Activated T-cell treated with anti-CD3 and anti-CD28 coated beads, Interleukin-2, amount 50 U/mL, for 72 hours (primary cell): ENCODE data around the gene FUS. TPM values are rescaled to one million over a fixed set of nuclear protein-coding genes. Genes with fewer than 3 reads are reported as not detected.

Source experiments
- ATAC-seq, 2 donors: fragments of 150-1000 bp; cut with Tn5 transposase; replicated peaks in 1 of 2; 2 replicates each; pipeline ENCODE4 v1.10.0; 2021; ENCODE audit warnings: moderate library complexity in 2 of 2, mild to moderate bottlenecking in 1 of 2
- DNase-seq, 2 donors: peaks; one replicate each; pipeline ENCODE4 v3.0.0; 2021 to 2022; ENCODE audit warnings: mixed read lengths in 1 of 2
- H3K27ac Mint-ChIP-seq: one replicate; pipeline ENCODE4 v1.8.0; 2022; ENCODE audit warnings: mild to moderate bottlenecking, moderate library complexity, mixed read lengths
- H3K27me3 Mint-ChIP-seq: one replicate; pipeline ENCODE4 v1.8.0; 2022; ENCODE audit warnings: low read depth, mixed read lengths
- H3K36me3 Mint-ChIP-seq, 2 donors: one replicate each; pipeline ENCODE4 v1.8.0; 2022; ENCODE audit warnings: mixed read lengths in 2 of 2, mild to moderate bottlenecking in 1 of 2; ENCODE audit not compliant: insufficient read depth in 2 of 2
- H3K4me1 Mint-ChIP-seq: one replicate; pipeline ENCODE4 v1.8.0; 2022; ENCODE audit warnings: low read depth, mixed read lengths
- H3K4me3 Mint-ChIP-seq, 2 donors: one replicate each; pipeline ENCODE4 v1.8.0; 2022; ENCODE audit warnings: mild to moderate bottlenecking in 2 of 2, mixed read lengths in 2 of 2, moderate library complexity in 2 of 2
- H3K9me3 Mint-ChIP-seq, 2 donors: one replicate each; pipeline ENCODE4 v1.8.0; 2022; ENCODE audit warnings: mixed read lengths in 2 of 2
- total RNA-seq, 2 donors: library from RNA; stranded (reverse); gene quantifications; one replicate each; pipeline ENCODE4 v1.2.3, GENCODE V29; 2022

Gene FUS
- total RNA-seq, 2 donors from 2014 or later: 411 to 528 TPM

- Mint-ChIP-seq H3K27ac (peak overlapping the region; percentile 91), H3K4me3 (no peak overlapping the region), H3K9me3 (peaks cover 0 to 2% of the 10 kb centered on the region in 2 donors), H3K36me3 (no peaks in the 10 kb centered on the region), H3K4me1 (peaks cover 34% of the 10 kb centered on the region), H3K27me3 (no peaks in the 10 kb centered on the region)
- no peak for ATAC-seq
- DNase-seq: no peak
Measured at GRCh38 chr16:31204871-31205666, 25.1 kb downstream of the FUS start.

GRCh38 chr16:31206776-31207175, 26.8 kb downstream of the FUS start:
- Mint-ChIP-seq H3K27me3 (no peaks in the 10 kb centered on the region), H3K9me3 (peaks cover 0 to 2% of the 10 kb centered on the region in 2 donors), H3K36me3 (no peaks in the 10 kb centered on the region), H3K4me1 (peaks cover 25% of the 10 kb centered on the region), H3K27ac (peak overlapping the region; percentile 72), H3K4me3 (no peak overlapping the region)
- ATAC-seq (no peak), DNase-seq (no peak)

GRCh38 chr16:31213342-31213741, 33.4 kb downstream of the FUS start:
- H3K4me1 Mint-ChIP-seq: peaks cover 31% of the 10 kb centered on the region
- no peaks in the 10 kb centered on the region for H3K36me3 Mint-ChIP-seq
- no peak overlapping the region for H3K27ac Mint-ChIP-seq
- no peak for DNase-seq
- peak overlapping the region in 1 of 2 donors; percentile 36 for H3K4me3 Mint-ChIP-seq
- no peaks in the 10 kb centered on the region for H3K9me3 Mint-ChIP-seq
- no peak for ATAC-seq
- peaks cover 45% of the 10 kb centered on the region for H3K27me3 Mint-ChIP-seq

- ATAC-seq: no peak
- H3K36me3 Mint-ChIP-seq: no peaks in the 10 kb centered on the region
- no peaks in the 10 kb centered on the region for H3K9me3 Mint-ChIP-seq
- H3K4me3 Mint-ChIP-seq: peak within 1 kb of the TSS; percentile 36 to 79
- peaks cover 31% of the 10 kb centered on the region for H3K4me1 Mint-ChIP-seq
- no peak for DNase-seq
- H3K27me3 Mint-ChIP-seq: peaks cover 53% of the 10 kb centered on the region
- H3K27ac Mint-ChIP-seq: no peak within 1 kb of the TSS
Measured at GRCh38 chr16:31213877-31214707, 34.2 kb downstream of the FUS start, which contains the start of gene TRIM72. Gene TRIM72, plus strand, starts transcription at chr16:31214119. Its CDS starts 620 bp downstream, at chr16:31214739.

GRCh38 chr16:31214708-31215286, 34.9 kb downstream of the FUS start:
- Mint-ChIP-seq H3K4me3 (peak overlapping the region; percentile 79 to 91), H3K27me3 (peaks cover 54% of the 10 kb centered on the region), H3K36me3 (no peaks in the 10 kb centered on the region), H3K9me3 (no peaks in the 10 kb centered on the region), H3K4me1 (peaks cover 31% of the 10 kb centered on the region), H3K27ac (no peak overlapping the region)
- ATAC-seq (peak in 1 of 2 donors; percentile 7), DNase-seq (no peak)

- no peak overlapping the region for H3K27ac Mint-ChIP-seq
- H3K27me3 Mint-ChIP-seq: peaks cover 55% of the 10 kb centered on the region
- ATAC-seq (peak; percentile 54 to 58), DNase-seq (peak; percentile 39 to 40)
- H3K4me3 Mint-ChIP-seq: peak overlapping the region; percentile 79 to 91
- H3K36me3 Mint-ChIP-seq: no peaks in the 10 kb centered on the region
- H3K4me1 Mint-ChIP-seq: peaks cover 31% of the 10 kb centered on the region
- no peaks in the 10 kb centered on the region for H3K9me3 Mint-ChIP-seq
Measured at GRCh38 chr16:31215287-31216162, 35.6 kb downstream of the FUS start.

- H3K4me1 Mint-ChIP-seq: peaks cover 25% of the 10 kb centered on the region
- H3K27me3 Mint-ChIP-seq: peaks cover 66% of the 10 kb centered on the region
- no peaks in the 10 kb centered on the region for H3K9me3 Mint-ChIP-seq
- H3K4me3 Mint-ChIP-seq: peak within 1 kb of the TSS; percentile 79 to 91
- DNase-seq: peak in 1 of 2 donors; percentile 34
- no peaks in the 10 kb centered on the region for H3K36me3 Mint-ChIP-seq
- no peak within 1 kb of the TSS for H3K27ac Mint-ChIP-seq
- peak; percentile 21 to 33 for ATAC-seq
Measured at GRCh38 chr16:31216422-31217135, 36.6 kb downstream of the FUS start, which contains the start of gene PYDC1. Gene PYDC1, minus strand, starts transcription at chr16:31217135. Its CDS starts 107 bp downstream, at chr16:31217028.

GRCh38 chr16:31217136-31217530, 37.2 kb downstream of the FUS start:
- Mint-ChIP-seq H3K4me1 (peaks cover 19% of the 10 kb centered on the region), H3K27me3 (peaks cover 70% of the 10 kb centered on the region), H3K36me3 (no peaks in the 10 kb centered on the region), H3K4me3 (peak overlapping the region; percentile 79 to 91), H3K27ac (no peak overlapping the region), H3K9me3 (no peaks in the 10 kb centered on the region)
- DNase-seq (no peak), ATAC-seq (no peak)

GRCh38 chr16:31219154-31219741, 39.3 kb downstream of the FUS start:
- peaks cover 19% of the 10 kb centered on the region for H3K4me1 Mint-ChIP-seq
- no peaks in the 10 kb centered on the region for H3K9me3 Mint-ChIP-seq
- DNase-seq (no peak), ATAC-seq (no peak)
- H3K27me3 Mint-ChIP-seq: peaks cover 55% of the 10 kb centered on the region
- H3K27ac Mint-ChIP-seq: no peak overlapping the region
- H3K4me3 Mint-ChIP-seq: no peak overlapping the region
- H3K36me3 Mint-ChIP-seq: no peaks in the 10 kb centered on the region

GRCh38 chr16:31221357-31222160, 41.6 kb downstream of the FUS start:
- Mint-ChIP-seq H3K27me3 (peaks cover 40% of the 10 kb centered on the region), H3K27ac (no peak overlapping the region), H3K4me1 (peaks cover 7% of the 10 kb centered on the region), H3K36me3 (no peaks in the 10 kb centered on the region), H3K4me3 (no peak overlapping the region), H3K9me3 (no peaks in the 10 kb centered on the region)
- DNase-seq: no peak
- no peak for ATAC-seq

- Mint-ChIP-seq H3K27ac (no peak overlapping the region), H3K4me1 (no peaks in the 10 kb centered on the region), H3K9me3 (no peaks in the 10 kb centered on the region), H3K36me3 (no peaks in the 10 kb centered on the region), H3K4me3 (no peak overlapping the region), H3K27me3 (peaks cover 28% of the 10 kb centered on the region)
- ATAC-seq: no peak
- no peak for DNase-seq
Measured at GRCh38 chr16:31223044-31223443, 43.1 kb downstream of the FUS start.
